NK-92 treated with Interleukin-12 subunit alpha and Interleukin-12 subunit beta, amount 100 ng/mL, for 24 hours (cell line): ENCODE results near the gene CDH18.

Experiments
- DNase-seq: peaks from one replicate; lab custom pipeline; 2025; lab: John Stamatoyannopoulos, UW

Gene CDH18

GRCh38 chr5:19733612-19734495, 254.1 kb downstream of the CDH18 start:
- DNase-seq: no peak

DNA sequence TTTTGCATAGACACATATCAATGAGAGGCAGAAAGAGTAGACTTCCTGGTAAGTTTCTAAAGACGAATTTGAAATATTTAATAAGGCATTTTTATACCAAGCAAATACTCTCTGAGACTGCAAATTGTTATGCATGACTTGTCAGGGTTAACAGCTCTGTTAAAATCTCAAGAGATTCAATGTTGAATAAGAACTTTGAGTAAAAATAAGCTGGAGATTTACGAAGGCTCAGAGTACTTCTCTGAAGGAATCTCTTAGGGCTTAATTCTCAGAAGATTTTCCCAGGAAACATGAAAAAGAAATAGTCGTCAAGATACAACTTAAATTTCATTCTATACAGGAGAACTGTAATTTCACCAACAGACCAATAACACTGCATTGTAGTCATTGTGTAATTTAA, 259.4 kb downstream of the CDH18 start:
- DNase-seq: no peak

DNA sequence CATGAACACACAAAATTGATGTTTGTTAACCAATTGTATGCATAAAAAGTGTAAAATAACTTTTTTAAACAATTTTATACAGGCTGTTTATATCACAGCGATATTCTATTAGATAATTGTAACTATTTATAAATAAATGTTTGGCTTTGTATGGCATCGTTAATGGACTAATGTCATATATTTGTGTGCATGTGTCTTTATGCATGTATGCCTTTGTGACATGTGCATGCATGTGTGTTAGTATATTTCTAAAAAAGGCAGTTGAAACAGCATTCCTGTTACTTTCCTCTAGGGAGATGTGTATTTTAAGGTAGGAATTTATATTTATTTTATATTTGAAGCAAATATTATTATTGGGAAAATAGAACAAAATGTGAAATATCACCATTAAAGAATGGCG, 268.9 kb downstream of the CDH18 start:
- DNase-seq: no peak

DNA sequence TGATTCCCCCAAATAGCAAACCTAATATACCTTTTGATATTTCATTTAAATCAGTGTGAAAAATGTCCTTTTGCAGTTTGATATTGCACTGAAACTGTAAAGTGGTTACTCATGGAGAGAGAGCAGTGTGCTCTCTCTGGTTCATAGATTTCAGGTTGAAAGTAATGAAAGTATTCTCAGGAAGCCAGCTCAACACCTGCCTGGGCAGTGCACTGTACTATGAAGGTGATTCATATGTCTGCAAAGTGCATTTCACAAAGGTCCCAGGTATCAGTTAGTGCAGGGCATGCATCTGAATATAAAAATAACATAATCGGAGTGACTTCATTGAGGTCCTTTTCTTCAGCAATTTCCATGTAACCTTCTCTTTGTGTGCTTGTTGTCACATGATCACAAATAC, 274.3 kb downstream of the CDH18 start:
- no peak for DNase-seq

- DNase-seq: no peak
These were observed 278.6 kb downstream of the CDH18 start for GRCh38 chr5:19709403-19709802.

DNA sequence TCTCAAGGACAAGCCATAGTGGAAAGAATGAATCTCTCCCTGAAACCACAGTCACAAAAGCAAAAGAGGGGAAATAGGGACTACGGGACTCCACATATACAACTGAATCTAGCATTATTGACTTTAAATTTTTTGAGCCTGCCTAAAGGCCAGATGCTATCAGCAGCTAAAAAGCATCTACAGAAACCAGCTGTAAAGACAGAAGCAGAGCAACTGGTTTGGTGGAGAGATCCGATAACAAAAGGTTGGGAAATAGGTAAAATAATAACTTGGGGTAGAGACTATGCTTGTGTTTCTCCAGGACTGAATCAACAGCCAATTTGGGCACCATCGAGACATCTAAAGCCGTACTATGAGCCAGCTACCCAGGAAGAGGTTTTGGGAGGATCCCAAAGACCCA, 281.2 kb downstream of the CDH18 start:
- no peak for DNase-seq

- no peak for DNase-seq
These were observed 286.3 kb downstream of the CDH18 start for GRCh38 chr5:19701731-19702130.

- DNase-seq: no peak
These were observed 292.9 kb downstream of the CDH18 start for GRCh38 chr5:19694949-19695611.

GRCh38 chr5:19690978-19691377, 297.0 kb downstream of the CDH18 start:
- no peak for DNase-seq

- DNase-seq: no peak
These were observed 302.5 kb downstream of the CDH18 start for GRCh38 chr5:19685473-19685872.

GRCh38 chr5:19676895-19677294, 311.1 kb downstream of the CDH18 start:
- no peak for DNase-seq

- no peak for DNase-seq
These were observed 327.3 kb downstream of the CDH18 start for GRCh38 chr5:19660679-19661078.

DNA sequence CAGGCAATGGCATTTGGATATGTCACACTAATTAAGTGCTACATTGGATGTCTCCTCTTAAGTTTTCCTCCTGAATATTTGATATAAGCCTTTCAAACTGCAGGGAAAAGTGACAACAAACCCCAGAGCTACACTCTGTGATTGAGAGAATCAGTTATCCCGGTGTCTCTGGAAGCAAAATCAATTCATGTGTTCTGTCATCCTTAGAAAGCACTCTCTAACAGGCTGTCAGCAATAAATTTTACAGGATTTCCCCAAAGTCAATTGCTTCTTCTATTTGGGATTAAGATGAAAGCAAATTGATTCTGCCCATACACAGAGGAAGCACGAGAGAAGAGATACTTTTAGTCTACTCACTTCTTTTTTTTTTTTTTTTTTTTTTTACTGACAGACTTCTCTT, 332.4 kb downstream of the CDH18 start:
- no peak for DNase-seq

GRCh38 chr5:19638461-19638860, 349.5 kb downstream of the CDH18 start:
- DNase-seq: no peak

- no peak for DNase-seq
These were observed 357.1 kb downstream of the CDH18 start for GRCh38 chr5:19630876-19631275.

DNA sequence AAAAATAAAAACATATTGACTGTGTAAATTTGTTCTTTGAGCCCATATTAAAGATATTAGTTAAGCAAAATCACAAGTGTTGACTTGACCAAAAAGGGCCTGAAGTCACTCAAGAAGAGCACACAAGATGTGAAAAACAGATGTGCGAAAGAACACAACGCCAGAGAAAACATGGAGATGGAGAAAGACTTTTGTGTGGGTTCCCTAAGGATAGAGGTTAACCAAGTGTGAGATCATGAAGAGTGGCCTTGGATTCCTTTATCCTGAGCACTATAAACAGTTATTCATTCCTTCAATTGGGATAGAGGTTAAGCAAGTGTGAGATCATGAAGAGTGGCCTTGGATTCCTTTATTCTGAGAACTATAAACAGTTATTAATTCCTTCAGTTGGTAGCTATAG, 361.8 kb downstream of the CDH18 start:
- DNase-seq: no peak

DNA sequence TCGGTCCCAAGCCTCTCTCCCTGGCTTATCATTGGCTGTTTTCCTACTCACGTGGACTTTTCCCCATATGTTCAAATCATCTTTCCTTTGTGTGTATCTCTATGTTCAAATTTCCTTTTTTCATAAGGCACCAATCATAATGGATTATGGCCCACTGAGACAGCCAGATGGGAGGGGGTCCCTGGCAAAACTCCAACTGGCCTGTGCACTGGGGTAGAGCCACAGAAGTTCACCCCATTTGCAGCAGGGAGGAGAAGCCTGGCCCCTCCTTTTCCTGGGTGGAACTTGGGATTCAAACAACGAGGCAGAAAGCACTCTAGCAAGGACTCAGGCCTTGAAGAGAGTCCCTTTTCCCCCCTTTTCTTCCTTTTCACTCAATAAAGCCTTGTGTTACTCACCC, 362.4 kb downstream of the CDH18 start:
- no peak for DNase-seq

GRCh38 chr5:19619571-19619970, 368.4 kb downstream of the CDH18 start:
- DNase-seq: no peak

DNA sequence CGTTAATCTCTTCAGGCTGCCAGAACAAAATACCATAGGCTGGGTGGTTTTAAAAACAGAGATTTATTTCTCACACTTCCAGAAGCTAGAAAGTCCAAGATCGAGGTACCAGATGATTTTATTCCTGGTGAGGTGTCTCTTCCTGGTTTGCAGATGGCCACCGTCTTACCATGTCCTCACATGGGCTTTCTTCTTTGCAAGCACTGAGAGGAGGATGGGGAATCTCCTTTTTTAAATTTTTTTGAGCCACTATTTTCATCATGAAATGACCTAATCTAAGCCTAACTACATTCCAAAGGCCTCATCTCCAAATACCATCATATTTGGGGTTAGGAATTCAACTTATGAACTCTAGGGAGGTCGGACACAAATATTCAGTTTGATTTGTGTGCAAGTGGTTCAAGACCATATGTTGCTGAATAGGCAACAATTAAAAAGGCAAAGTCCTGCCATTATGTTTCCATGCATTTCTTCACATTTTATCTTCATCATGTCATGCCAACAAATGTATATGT, 371.2 kb downstream of the CDH18 start:
- DNase-seq: no peak

- DNase-seq: no peak
These were observed 372.3 kb downstream of the CDH18 start for GRCh38 chr5:19615661-19616060.

DNA sequence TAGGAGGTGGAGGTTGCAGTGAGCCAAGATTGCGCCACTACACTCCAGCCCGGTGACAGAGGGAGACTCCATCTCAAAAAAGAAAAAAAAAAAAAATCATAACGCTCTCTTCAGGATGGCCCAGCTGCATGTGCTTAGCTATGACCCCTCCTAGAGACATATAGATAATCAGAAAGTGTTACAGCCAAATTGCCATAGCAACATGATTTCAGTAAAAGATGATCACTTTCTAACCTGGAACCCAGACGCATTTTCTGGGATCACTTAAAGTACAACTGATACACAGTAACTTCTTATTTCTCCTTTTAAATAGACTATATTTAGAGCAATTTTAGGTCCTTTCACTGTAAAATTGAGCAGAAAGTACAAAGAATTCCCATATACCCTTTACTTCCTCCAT, 372.9 kb downstream of the CDH18 start:
- no peak for DNase-seq

- DNase-seq: no peak
These were observed 379.5 kb downstream of the CDH18 start for GRCh38 chr5:19608444-19609002.

DNA sequence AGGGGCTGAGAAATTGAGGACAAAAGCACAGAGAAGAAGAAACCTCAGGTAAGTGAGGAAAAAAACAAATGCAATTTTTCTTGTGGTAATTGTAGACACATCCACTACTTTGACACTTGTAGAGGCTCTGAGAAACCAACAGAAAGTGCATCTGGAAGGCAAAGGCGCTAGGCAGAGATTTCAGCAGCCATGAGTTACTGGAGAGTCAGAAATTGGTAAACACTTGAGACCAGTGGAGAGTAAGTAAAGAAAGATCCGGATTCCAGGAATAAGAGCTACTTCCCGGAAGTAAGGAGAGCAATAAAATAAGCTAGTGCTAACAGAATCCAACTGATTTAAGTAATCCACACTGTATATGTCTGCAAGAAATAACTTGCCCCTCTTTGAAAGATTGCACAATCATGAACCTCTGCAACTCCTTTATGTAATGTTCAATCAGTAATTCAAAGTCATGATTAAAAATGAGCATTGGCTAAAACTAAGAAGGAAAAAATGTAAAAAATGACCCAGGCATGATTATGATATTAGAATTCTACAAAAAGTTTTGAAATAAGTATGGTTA, 382.1 kb downstream of the CDH18 start:
- no peak for DNase-seq
